Glutamatergic neuron (in vitro differentiated cells): ENCODE results near the gene RBFOX1. TPM values are rescaled to one million over a fixed set of nuclear protein-coding genes. Genes with fewer than 3 reads are reported as not detected.

Experiments used
- DNase-seq: peaks from one replicate; pipeline ENCODE4 v3.0.0; 2022
- H3K27ac Mint-ChIP-seq: one replicate; pipeline ENCODE4 v1.8.0; 2020; ENCODE audit warnings: mild to moderate bottlenecking, mixed read lengths, inconsistent platforms; ENCODE audit not compliant: unreplicated experiment
- H3K27me3 Mint-ChIP-seq: one replicate; pipeline ENCODE4 v1.8.0; 2020; ENCODE audit warnings: mild to moderate bottlenecking, moderate library complexity, mixed read lengths, inconsistent platforms; ENCODE audit not compliant: unreplicated experiment
- H3K36me3 Mint-ChIP-seq: one replicate; pipeline ENCODE4 v1.8.0; 2020; ENCODE audit warnings: mild to moderate bottlenecking, mixed read lengths, inconsistent platforms; ENCODE audit not compliant: unreplicated experiment
- H3K4me1 Mint-ChIP-seq: one replicate; pipeline ENCODE4 v1.8.0; 2020; ENCODE audit warnings: mild to moderate bottlenecking, low read depth, mixed read lengths, inconsistent platforms; ENCODE audit not compliant: unreplicated experiment
- H3K4me3 Mint-ChIP-seq: one replicate; pipeline ENCODE4 v1.8.0; 2020; ENCODE audit warnings: mild to moderate bottlenecking, mixed read lengths, inconsistent platforms; ENCODE audit not compliant: unreplicated experiment
- H3K9me3 Mint-ChIP-seq: one replicate; pipeline ENCODE4 v1.8.0; 2020; ENCODE audit warnings: mild to moderate bottlenecking, moderate library complexity, mixed read lengths, inconsistent platforms; ENCODE audit not compliant: unreplicated experiment
- total RNA-seq: library from RNA; stranded (reverse); fragmentation: NEBNext Ultra II Directional; extraction: Animal tissue kit (Norgen Biotek cat#: 25700); gene quantifications from one replicate; pipeline ENCODE4 v1.2.1, GENCODE V29; 2021; ENCODE audit not compliant: unreplicated experiment
- TF ChIP-seq, protein P1 (sequence below): fragments of 200-600 bp; sonication (generic); IDR thresholded peaks from one replicate; pipeline ENCODE4 v1.5.0; 2021; ENCODE audit not compliant: partially characterized antibody, unreplicated experiment

The RBFOX1 gene
- total RNA-seq, 1 donor from 2014 or later = 30.5 TPM

DNA sequence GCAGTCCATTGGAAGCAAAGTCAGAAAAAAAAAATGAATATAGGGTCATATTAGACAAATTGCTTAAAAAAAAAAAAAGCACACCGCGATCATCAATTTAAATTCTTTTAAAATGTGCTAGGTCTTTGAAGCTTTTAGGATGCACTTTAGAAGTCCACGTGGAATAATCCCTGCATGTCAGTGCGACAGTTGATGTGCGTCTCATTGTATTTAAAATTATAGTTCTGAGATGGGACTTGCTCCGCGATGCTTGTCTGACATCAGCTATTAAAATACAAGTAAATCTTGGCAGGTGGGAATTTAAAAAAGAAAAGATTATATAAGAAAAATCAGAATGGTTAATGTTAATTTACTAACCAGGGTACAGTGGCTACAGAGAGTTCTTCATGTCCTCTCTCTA lies 105.2 kb downstream of the RBFOX1 start:
- peaks cover 7% of the 10 kb centered on the region for H3K9me3 Mint-ChIP-seq

DNA sequence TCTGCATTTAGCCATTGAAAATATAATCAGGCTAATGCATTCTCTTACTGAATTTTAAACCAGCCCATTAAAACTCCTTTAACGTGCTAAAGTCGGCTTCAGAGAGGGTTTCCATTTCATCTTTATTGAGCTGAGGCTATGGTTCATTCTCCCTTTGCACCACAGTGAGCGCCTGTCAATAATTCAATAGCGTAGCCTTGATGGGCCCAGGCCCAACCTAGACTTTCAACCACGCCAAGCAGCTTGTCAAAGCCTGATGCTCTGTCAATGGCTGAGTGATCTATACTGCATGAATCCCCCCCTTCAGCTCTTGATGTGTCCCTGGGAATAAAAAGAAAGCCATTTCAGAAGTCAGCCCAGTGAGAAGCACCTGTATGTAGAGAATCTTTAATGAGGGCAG lies 106.0 kb downstream of the RBFOX1 start:
- H3K27ac Mint-ChIP-seq = no peak overlapping the region
- H3K4me3 Mint-ChIP-seq = no peak overlapping the region
- no peak for DNase-seq
- peaks cover 5% of the 10 kb centered on the region for H3K9me3 Mint-ChIP-seq
- TF ChIP-seq, protein P1, sequence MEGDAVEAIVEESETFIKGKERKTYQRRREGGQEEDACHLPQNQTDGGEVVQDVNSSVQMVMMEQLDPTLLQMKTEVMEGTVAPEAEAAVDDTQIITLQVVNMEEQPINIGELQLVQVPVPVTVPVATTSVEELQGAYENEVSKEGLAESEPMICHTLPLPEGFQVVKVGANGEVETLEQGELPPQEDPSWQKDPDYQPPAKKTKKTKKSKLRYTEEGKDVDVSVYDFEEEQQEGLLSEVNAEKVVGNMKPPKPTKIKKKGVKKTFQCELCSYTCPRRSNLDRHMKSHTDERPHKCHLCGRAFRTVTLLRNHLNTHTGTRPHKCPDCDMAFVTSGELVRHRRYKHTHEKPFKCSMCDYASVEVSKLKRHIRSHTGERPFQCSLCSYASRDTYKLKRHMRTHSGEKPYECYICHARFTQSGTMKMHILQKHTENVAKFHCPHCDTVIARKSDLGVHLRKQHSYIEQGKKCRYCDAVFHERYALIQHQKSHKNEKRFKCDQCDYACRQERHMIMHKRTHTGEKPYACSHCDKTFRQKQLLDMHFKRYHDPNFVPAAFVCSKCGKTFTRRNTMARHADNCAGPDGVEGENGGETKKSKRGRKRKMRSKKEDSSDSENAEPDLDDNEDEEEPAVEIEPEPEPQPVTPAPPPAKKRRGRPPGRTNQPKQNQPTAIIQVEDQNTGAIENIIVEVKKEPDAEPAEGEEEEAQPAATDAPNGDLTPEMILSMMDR = no peak
- H3K36me3 Mint-ChIP-seq = no peaks in the 10 kb centered on the region
- peaks cover 1% of the 10 kb centered on the region for H3K27me3 Mint-ChIP-seq
- peaks cover 20% of the 10 kb centered on the region for H3K4me1 Mint-ChIP-seq

More for the DNA sequence above, 105.2 kb downstream of the RBFOX1 start:
- TF ChIP-seq, protein P1 = no peak
- no peak overlapping the region for H3K27ac Mint-ChIP-seq
- H3K27me3 Mint-ChIP-seq = peaks cover 1% of the 10 kb centered on the region
- H3K4me3 Mint-ChIP-seq = no peak overlapping the region
- H3K36me3 Mint-ChIP-seq = no peaks in the 10 kb centered on the region
- no peak for DNase-seq
- peaks cover 20% of the 10 kb centered on the region for H3K4me1 Mint-ChIP-seq

GRCh38 chr16:7439518-7439917 lies 106.9 kb downstream of the RBFOX1 start:
- Mint-ChIP-seq H3K9me3 (peaks cover 5% of the 10 kb centered on the region), H3K4me3 (no peak overlapping the region), H3K4me1 (peaks cover 20% of the 10 kb centered on the region), H3K27ac (no peak overlapping the region), H3K36me3 (no peaks in the 10 kb centered on the region), H3K27me3 (peaks cover 1% of the 10 kb centered on the region)
- DNase-seq = no peak
- TF ChIP-seq, protein P1 = no peak

DNA sequence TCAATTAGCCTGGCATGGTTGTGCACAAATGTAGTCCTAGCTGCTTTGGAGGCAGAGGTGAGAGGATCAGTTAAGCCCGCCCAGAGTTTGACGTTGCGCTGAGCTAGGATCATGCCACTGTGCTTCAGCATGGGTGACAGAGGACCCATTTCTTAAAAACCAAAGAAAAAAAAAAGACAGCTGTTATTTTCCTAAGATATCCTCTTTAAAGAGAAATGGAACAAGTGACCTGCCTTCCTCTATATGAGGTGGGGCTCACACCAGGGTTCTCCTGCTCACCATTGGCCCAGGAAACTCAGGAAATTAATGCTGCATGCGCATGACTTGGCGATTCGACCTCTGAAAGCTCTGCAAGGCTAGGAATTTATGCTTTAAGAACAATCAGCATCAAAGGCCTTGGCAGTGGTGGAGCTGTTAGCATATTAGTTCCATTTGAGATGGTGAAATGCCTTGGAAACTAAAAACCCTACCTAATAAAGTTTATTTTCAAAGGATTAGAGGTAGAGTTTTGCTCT lies 108.3 kb downstream of the RBFOX1 start:
- Mint-ChIP-seq H3K27ac (no peak overlapping the region), H3K27me3 (peaks cover 1% of the 10 kb centered on the region), H3K36me3 (no peaks in the 10 kb centered on the region), H3K4me1 (peaks cover 20% of the 10 kb centered on the region), H3K4me3 (no peak overlapping the region), H3K9me3 (peaks cover 4% of the 10 kb centered on the region)
- DNase-seq = no peak
- TF ChIP-seq, protein P1 = no peak

DNA sequence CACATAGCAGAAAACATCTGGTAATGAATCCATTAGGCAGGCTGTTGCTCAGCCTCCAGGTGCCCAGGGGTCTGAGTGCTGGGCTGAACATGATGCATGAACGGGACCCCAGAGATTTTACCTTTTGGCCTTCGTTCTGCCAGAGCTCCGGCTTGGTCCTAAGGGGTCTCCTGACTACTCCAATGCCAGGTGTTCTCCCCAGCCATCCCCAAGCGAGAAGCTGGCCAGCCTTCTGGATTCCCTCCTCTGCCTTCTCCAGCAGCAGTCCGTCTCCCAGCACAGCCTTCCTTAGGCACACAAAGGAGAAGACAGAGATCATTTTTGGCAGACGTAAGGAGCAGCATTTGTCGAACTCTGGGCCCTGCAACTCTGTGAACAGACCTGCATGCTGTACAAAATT lies 109.4 kb downstream of the RBFOX1 start:
- Mint-ChIP-seq H3K4me3 (peak overlapping the region; percentile 43), H3K27me3 (peaks cover 1% of the 10 kb centered on the region), H3K36me3 (no peaks in the 10 kb centered on the region), H3K9me3 (peaks cover 4% of the 10 kb centered on the region), H3K27ac (peak overlapping the region; percentile 29), H3K4me1 (peaks cover 20% of the 10 kb centered on the region)
- TF ChIP-seq, protein P1 = no peak
- DNase-seq = no peak
